ENCODE data around the gene TTLL11. TPM values are rescaled to one million over a fixed set of nuclear protein-coding genes. Genes with fewer than 3 reads are reported as not detected.

Gene TTLL11
- total RNA-seq, 3 donors from 2014 or later, result 6.0 to 22.2 (median 6.4) TPM

- DNase-seq (no peak), ATAC-seq (no peak)
- no peak for TF ChIP-seq CTCF (IDR thresholded peaks at IDR 0.05)
- H3K9me3 ChIP-seq, result no peaks in the 10 kb centered on the region
- intact Hi-C loops (cut with DNase I, micrococcal nuclease), result no loop called here
- no peaks in the 10 kb centered on the region for H3K4me1 ChIP-seq (ENCODE audit: low read depth)
- H3K36me3 ChIP-seq (ENCODE audit: low read depth), result no peaks in the 10 kb centered on the region
- H3K4me3 ChIP-seq, result no peak overlapping the region
Measured at GRCh38 chr9:122057211-122057610, 35.9 kb downstream of the TTLL11 start.

- TF ChIP-seq CTCF (IDR thresholded peaks at IDR 0.05), result no peak
- H3K36me3 ChIP-seq (ENCODE audit: low read depth), result no peaks in the 10 kb centered on the region
- H3K4me1 ChIP-seq (ENCODE audit: low read depth), result no peaks in the 10 kb centered on the region
- intact Hi-C loops (cut with DNase I, micrococcal nuclease), result no loop called here
- H3K4me3 ChIP-seq, result no peak overlapping the region
- DNase-seq (peak in 1 of 3 donors; percentile 16), ATAC-seq (no peak)
- no peaks in the 10 kb centered on the region for H3K9me3 ChIP-seq
Measured at GRCh38 chr9:122056484-122056883, 36.6 kb downstream of the TTLL11 start.

DNA sequence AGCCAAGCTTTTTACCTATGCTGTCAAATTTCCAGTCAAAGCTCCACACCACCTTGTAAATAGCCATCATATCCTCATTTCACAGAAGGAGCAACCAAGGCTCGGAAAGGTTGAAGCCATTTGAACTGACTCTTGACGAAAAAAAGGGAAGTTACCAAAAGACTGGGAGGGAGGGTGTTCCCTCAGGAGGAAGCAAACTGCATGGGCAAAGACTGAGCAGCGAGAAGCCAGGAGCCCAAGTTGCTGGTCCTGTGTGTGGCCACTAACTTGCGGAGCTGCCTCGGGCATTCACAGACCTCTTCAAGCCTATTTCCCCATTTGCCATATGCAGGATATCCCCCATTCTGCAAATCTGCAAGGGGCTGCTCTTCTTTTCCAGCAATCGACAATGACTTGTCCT lies 37.4 kb downstream of the TTLL11 start:
- Histone ChIP-seq H3K4me3 (no peak overlapping the region), H3K36me3 (ENCODE audit: low read depth) (no peaks in the 10 kb centered on the region), H3K9me3 (no peaks in the 10 kb centered on the region), H3K4me1 (ENCODE audit: low read depth) (no peaks in the 10 kb centered on the region)
- no peak for TF ChIP-seq CTCF (IDR thresholded peaks at IDR 0.05)
- no peak for ATAC-seq
- intact Hi-C loops (cut with DNase I, micrococcal nuclease), result no loop called here
- no peak for DNase-seq

DNA sequence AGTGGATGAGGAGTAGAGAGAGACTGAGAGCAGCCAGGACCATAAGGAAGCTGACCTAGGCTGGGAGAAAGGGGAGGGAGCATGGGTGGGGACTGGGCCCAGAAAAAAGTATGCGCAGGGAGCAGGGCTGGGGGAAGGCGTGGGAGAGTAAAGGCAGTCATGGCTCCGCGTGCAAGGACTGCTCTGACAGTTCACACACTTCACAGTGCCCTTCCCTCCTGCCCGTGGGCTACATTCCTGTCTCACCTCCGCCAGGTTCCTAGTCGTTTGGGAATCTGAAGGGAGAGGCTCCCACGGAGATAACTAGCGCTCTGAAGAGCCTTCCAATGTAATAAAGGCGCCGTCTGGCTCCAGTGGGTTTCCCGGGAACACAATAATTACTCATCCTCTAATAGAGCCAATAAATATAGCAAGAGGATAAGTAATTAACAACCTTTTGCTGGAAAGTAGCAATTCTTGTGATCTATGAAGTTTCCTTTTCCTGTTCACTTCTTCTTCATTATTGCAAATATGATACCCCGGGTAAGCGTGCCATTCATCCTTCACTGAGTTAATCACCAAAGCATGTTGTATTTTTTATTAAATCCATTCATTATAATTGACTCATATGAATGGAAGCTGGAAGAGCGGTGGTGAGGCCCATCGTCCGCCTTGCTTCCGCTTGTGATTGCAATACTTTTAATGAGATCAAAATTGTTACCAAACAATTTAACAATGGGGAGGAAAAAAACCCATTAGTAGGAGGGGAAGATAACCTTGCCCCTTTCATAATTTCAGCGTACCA lies 39.3 kb downstream of the TTLL11 start:
- ATAC-seq (peak; percentile 73), DNase-seq (peak in 2 of 3 donors; percentile 17 to 35)
- no peaks in the 10 kb centered on the region for H3K9me3 ChIP-seq
- TF ChIP-seq CTCF (IDR thresholded peaks at IDR 0.05), result no peak
- H3K36me3 ChIP-seq (ENCODE audit: low read depth), result no peaks in the 10 kb centered on the region
- H3K4me1 ChIP-seq (ENCODE audit: low read depth), result no peaks in the 10 kb centered on the region
- intact Hi-C loops (cut with DNase I, micrococcal nuclease), result no loop called here
- H3K4me3 ChIP-seq, result no peak overlapping the region

- no peak for TF ChIP-seq CTCF (IDR thresholded peaks at IDR 0.05)
- intact Hi-C loops (cut with DNase I, micrococcal nuclease), result no loop called here
- Histone ChIP-seq H3K9me3 (no peaks in the 10 kb centered on the region), H3K4me3 (no peak overlapping the region), H3K4me1 (ENCODE audit: low read depth) (no peaks in the 10 kb centered on the region), H3K36me3 (ENCODE audit: low read depth) (no peaks in the 10 kb centered on the region)
- DNase-seq, result no peak
- ATAC-seq, result no peak
Measured at GRCh38 chr9:122053064-122053463, 40.0 kb downstream of the TTLL11 start.

Data from mucosa of descending colon (tissue), 3 donors.